ENCODE results near the gene GAMT. TPM values are rescaled to one million over a fixed set of nuclear protein-coding genes. Genes with fewer than 3 reads are reported as not detected.

Gene GAMT
- total RNA-seq, 2 donors from 2014 or later, result 38.4 to 49.6 TPM

DNA sequence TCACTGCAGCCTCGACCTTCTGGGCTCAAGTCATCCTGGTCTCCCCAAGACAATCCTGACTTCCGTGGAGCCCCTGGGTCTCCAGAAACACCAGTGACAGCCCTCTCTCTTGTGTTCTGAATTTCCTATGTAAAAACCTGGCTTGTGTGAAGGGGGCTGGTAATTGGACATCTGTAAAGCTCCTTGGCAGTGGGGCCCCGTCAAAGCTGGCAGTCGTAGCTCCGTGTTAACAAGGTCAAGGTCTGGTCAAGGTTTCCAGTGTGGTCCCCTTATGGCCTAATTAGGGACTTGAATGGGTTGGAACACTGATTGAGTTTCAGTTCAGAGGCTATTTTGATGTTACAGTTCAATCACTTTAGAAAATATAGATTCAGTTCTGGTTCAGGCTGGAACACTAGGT is 50.5 kb downstream of the GAMT start:
- H3K27me3 ChIP-seq (ENCODE audit: control insufficient read depth, insufficient read depth, low read length, poor library complexity, severe bottlenecking), result no peaks in the 10 kb centered on the region
- Mint-ChIP-seq H3K36me3 (ENCODE audit: low read depth) (no peaks in the 10 kb centered on the region), H3K4me1 (peaks cover 6% of the 10 kb centered on the region), H3K27me3 (ENCODE audit: insufficient read depth) (no peaks in the 10 kb centered on the region), H3K9me3 (no peaks in the 10 kb centered on the region), H3K27ac (no peak overlapping the region), H3K4me3 (no peak overlapping the region)
- DNase-seq, result no peak
- H3K9me3 ChIP-seq (ENCODE audit: control insufficient read depth, low read length), result no peaks in the 10 kb centered on the region
- no peaks in the 10 kb centered on the region for H3K36me3 ChIP-seq (ENCODE audit: control insufficient read depth, insufficient read depth, low read length)
- no peak overlapping the region for H3K9ac ChIP-seq (ENCODE audit: extremely low read depth, low read length, poor library complexity, severe bottlenecking)
- no peak overlapping the region for H3K27ac ChIP-seq (ENCODE audit: low read depth, low read length)
- TF ChIP-seq, protein P1, sequence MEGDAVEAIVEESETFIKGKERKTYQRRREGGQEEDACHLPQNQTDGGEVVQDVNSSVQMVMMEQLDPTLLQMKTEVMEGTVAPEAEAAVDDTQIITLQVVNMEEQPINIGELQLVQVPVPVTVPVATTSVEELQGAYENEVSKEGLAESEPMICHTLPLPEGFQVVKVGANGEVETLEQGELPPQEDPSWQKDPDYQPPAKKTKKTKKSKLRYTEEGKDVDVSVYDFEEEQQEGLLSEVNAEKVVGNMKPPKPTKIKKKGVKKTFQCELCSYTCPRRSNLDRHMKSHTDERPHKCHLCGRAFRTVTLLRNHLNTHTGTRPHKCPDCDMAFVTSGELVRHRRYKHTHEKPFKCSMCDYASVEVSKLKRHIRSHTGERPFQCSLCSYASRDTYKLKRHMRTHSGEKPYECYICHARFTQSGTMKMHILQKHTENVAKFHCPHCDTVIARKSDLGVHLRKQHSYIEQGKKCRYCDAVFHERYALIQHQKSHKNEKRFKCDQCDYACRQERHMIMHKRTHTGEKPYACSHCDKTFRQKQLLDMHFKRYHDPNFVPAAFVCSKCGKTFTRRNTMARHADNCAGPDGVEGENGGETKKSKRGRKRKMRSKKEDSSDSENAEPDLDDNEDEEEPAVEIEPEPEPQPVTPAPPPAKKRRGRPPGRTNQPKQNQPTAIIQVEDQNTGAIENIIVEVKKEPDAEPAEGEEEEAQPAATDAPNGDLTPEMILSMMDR (conservative IDR thresholded peaks at IDR 0.05), result no peak
- peaks cover 2% of the 10 kb centered on the region for H3K4me1 ChIP-seq (ENCODE audit: control insufficient read depth, insufficient read depth, low read length)
- WGBS, 2 experiments (ENCODE audit: insufficient coverage in 1 of 2, insufficient read length in 1 of 2), result 82 to 85% methylated on average over 2 to 5 of the region's 5 CpGs
- no peak overlapping the region for H3K4me3 ChIP-seq (ENCODE audit: low read length)

DNA sequence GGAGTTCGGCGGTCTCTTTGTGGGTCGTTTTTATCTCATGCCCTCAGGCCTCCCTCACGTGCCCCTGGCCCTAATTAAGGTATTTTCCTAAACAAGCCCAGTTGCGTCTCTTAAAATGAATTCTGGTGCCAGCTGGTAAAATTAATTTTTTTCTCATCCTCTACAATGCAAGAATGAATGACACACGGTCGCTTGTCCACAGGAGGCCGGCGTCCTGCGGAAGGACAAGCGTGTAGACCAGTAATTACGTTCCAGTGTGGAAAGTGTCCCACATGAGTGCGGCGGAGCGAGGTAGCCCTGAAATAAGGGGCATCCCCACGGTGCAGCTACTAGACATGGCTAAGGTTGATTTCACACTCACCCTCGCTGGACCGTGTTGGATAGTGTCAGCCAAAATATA is 52.1 kb downstream of the GAMT start:
- Mint-ChIP-seq H3K4me1 (no peaks in the 10 kb centered on the region), H3K27me3 (ENCODE audit: insufficient read depth) (no peaks in the 10 kb centered on the region), H3K36me3 (ENCODE audit: low read depth) (no peaks in the 10 kb centered on the region), H3K9me3 (no peaks in the 10 kb centered on the region), H3K27ac (no peak overlapping the region), H3K4me3 (no peak overlapping the region)
- TF ChIP-seq, protein P1 (conservative IDR thresholded peaks at IDR 0.05), result no peak
- Histone ChIP-seq H3K4me1 (ENCODE audit: control insufficient read depth, insufficient read depth, low read length) (no peaks in the 10 kb centered on the region), H3K27ac (ENCODE audit: low read depth, low read length) (no peak overlapping the region), H3K9ac (ENCODE audit: extremely low read depth, low read length, poor library complexity, severe bottlenecking) (no peak overlapping the region), H3K4me3 (ENCODE audit: low read length) (no peak overlapping the region), H3K36me3 (ENCODE audit: control insufficient read depth, insufficient read depth, low read length) (no peaks in the 10 kb centered on the region), H3K9me3 (ENCODE audit: control insufficient read depth, low read length) (no peaks in the 10 kb centered on the region), H3K27me3 (ENCODE audit: control insufficient read depth, insufficient read depth, low read length, poor library complexity, severe bottlenecking) (no peaks in the 10 kb centered on the region)
- WGBS, 2 experiments (ENCODE audit: insufficient coverage in 1 of 2, insufficient read length in 1 of 2), result 88 to 94% methylated on average over 17 to 18 of the region's 18 CpGs
- no peak for DNase-seq

Other genes with a start within 250 kb of the GAMT start
- gene SBNO2, start 227.3 kb downstream of the GAMT start, total RNA-seq, result 10 to 100 TPM; 43.3 to 50.4 TPM
- 10 to 100 TPM; 78.8 to 81.4 TPM for gene STK11, start 195.8 kb downstream of the GAMT start, total RNA-seq
- 10 to 100 TPM; 21.5 to 28.5 TPM for gene CBARP, start 163.5 kb downstream of the GAMT start, total RNA-seq
- 100 to 1,000 TPM; 144 to 159 TPM for gene ATP5F1D, start 159.8 kb downstream of the GAMT start, total RNA-seq
- gene MIDN, start 153.0 kb downstream of the GAMT start, total RNA-seq, result 100 to 1,000 TPM; 183 to 185 TPM
- gene CIRBP, start 132.2 kb downstream of the GAMT start, total RNA-seq, result 100 to 1,000 TPM; 282 to 301 TPM
- 10 to 100 TPM; 45.1 to 46.0 TPM for gene FAM174C, start 126.0 kb downstream of the GAMT start, total RNA-seq
- gene EFNA2, start 115.7 kb downstream of the GAMT start, total RNA-seq, result 10 to 100 TPM; 28.6 to 30.7 TPM
- 10 to 100 TPM; 57.0 to 62.5 TPM for gene NDUFS7, start 17.6 kb downstream of the GAMT start, total RNA-seq
- gene DAZAP1, start 6.0 kb upstream of the GAMT start, total RNA-seq, result 100 to 1,000 TPM; 154 to 179 TPM
- 1,000 to 10,000 TPM; 1,298 to 1,321 TPM for gene RPS15, start 36.9 kb upstream of the GAMT start, total RNA-seq
- under 1 TPM; 0.38 to 0.57 TPM for gene APC2, start 48.6 kb upstream of the GAMT start, total RNA-seq
- 10 to 100 TPM; 40.0 to 51.1 TPM for gene C19orf25, start 77.7 kb upstream of the GAMT start, total RNA-seq
- 10 to 100 TPM; 25.2 to 31.6 TPM for gene PCSK4, start 88.8 kb upstream of the GAMT start, total RNA-seq
- 10 to 100 TPM; 24.7 to 49.4 TPM for gene REEP6, start 89.6 kb upstream of the GAMT start, total RNA-seq
- 1 to 10 TPM; 4.1 to 4.8 TPM for gene ADAMTSL5, start 111.5 kb upstream of the GAMT start, total RNA-seq
- gene PLK5, start 122.5 kb upstream of the GAMT start, total RNA-seq, result under 1 TPM in 1 of 2 donors, not detected in 1; 0.48 TPM
- 100 to 1,000 TPM in 1 of 2 donors, 10 to 100 TPM in 1; 94.1 to 103 TPM for gene MEX3D, start 166.8 kb upstream of the GAMT start, total RNA-seq
- 100 to 1,000 TPM; 108 TPM for gene MBD3, start 191.3 kb upstream of the GAMT start, total RNA-seq
- gene UQCR11, start 203.9 kb upstream of the GAMT start, total RNA-seq, result 100 to 1,000 TPM; 171 to 195 TPM

Measured in endodermal cell (in vitro differentiated cells).